ENCODE data around the gene C12orf56.

C12orf56 gene

DNA sequence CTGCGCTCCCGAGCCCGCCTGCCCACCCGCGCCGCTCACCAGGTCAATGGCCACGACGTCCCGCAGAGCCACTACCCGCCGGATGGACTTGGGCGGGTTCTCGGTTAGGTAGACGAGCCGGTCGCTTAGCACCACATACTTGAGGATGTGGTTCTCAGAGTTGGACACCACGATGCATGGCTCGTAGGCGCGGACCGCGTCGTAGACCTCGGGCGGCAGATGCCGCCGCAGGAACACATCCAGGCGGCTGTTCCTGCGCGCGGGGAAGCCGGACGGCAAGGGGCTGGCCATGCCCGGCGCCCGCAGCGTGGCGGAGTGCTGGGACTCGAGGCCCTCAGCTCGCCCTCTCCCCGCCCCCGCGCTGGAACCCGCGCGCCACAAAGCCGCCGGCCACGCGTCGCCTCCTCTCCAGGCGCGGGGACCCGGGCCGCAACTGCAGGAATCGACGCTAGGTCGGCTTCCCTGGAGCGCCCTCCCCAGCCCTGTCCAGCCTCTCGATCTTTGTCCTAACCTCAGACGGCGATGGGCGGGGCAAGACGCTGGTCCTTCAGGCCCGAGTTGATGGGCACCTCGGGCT lies at the start of gene C12orf56:
Gene C12orf56 (minus strand): TSS at position 484 of the 577 bp plus-strand sequence. CDS start 193 bp downstream, at position 291.
- DNase-seq (ENCODE audit: extremely low spot score), result no peak
- ChIA-PET CTCF (interaction anchor here (0.6 to 1.9 kb wide), 2 partner anchors 10 to 1905 kb away, joined by 3 to 7 read pairs; no protein-coding TSS in a partner anchor), POLR2A (no interaction called here)
- no peak for TF ChIP-seq CTCF (IDR thresholded peaks at IDR 0.05; ENCODE audit: control extremely low read depth, extremely low read depth, low read depth, missing control alignments)

DNA sequence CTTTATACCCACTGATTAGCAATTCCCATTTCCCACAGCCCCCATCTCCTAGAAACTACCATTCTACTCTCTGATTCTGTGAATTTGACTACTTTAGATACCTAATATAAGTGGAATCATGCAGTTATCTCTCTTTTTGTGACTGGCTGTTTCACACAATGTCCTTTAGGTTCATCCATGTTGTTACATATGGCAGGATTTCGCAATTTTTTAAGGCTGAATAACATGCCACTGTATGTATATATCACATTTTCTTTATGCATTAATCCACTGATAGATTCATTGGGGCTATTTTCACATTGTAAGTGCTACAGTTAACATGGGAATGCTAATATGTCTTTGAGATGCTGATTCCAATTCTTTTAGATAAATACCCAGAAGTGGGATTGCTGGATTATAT lies 49.5 kb upstream of the C12orf56 start:
- CTCF ChIA-PET, result no interaction called here
- POLR2A ChIA-PET, result no interaction called here
- TF ChIP-seq CTCF (IDR thresholded peaks at IDR 0.05; ENCODE audit: control extremely low read depth, extremely low read depth, low read depth, missing control alignments), result no peak
- no peak for DNase-seq (ENCODE audit: extremely low spot score)

GRCh38 chr12:64433915-64434314 lies 43.4 kb upstream of the C12orf56 start:
- no peak for DNase-seq (ENCODE audit: extremely low spot score)
- no peak for TF ChIP-seq CTCF (IDR thresholded peaks at IDR 0.05; ENCODE audit: control extremely low read depth, extremely low read depth, low read depth, missing control alignments)
- ChIA-PET CTCF (no interaction called here), POLR2A (no interaction called here)

DNA sequence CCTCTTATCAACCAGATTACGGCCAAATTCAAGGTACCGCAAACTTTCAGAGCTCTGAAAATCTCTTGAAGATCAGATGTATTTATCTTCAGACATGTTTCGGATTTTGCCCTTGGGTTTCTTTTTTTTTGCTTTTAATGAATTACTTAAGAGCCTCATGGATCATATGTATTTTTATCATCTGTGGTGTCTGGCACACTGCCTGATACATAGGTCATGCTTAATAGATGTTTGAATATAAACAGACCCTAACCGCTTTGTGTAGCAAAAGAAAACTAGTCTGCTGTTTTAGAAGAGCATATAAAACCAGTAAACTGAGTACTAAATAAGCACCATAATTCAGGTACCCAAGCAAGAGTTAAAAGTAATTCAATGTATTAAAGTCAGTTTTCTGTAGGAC lies 41.2 kb upstream of the C12orf56 start:
- TF ChIP-seq CTCF (IDR thresholded peaks at IDR 0.05; ENCODE audit: control extremely low read depth, extremely low read depth, low read depth, missing control alignments), result no peak
- ChIA-PET CTCF (interaction anchor here (1.0 to 1.5 kb wide), 2 partner anchors 8 to 18 kb away, joined by 3 read pairs; no protein-coding TSS in a partner anchor), POLR2A (no interaction called here)
- DNase-seq (ENCODE audit: extremely low spot score), result no peak

DNA sequence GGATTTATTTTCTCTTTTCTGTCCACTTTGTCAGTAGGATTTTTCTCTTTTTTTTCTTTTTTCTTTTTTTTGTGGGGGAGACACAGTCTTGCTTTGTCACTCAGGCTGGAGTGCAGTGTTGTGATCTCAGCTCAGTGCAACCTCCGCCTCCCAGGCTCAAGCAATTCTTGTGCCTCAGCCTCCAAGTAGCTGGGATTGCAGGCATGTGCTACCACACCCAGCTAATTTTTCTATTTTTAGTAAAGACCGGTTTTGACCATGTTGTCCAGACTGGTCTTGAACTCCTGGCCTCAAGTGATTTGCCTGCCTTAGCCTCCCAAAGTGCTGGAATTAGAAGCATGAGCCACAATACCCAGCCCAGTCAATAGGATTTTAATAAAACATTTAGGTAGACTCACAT lies 40.3 kb upstream of the C12orf56 start:
- ChIA-PET CTCF (interaction anchor here (1.0 kb wide), 1 partner anchor 13 kb away, joined by 5 read pairs; no protein-coding TSS in a partner anchor), POLR2A (no interaction called here)
- no peak for DNase-seq (ENCODE audit: extremely low spot score)
- TF ChIP-seq CTCF (IDR thresholded peaks at IDR 0.05; ENCODE audit: control extremely low read depth, extremely low read depth, low read depth, missing control alignments), result no peak

GRCh38 chr12:64428956-64429355 lies 38.4 kb upstream of the C12orf56 start:
- ChIA-PET POLR2A (no interaction called here), CTCF (no interaction called here)
- no peak for TF ChIP-seq CTCF (IDR thresholded peaks at IDR 0.05; ENCODE audit: control extremely low read depth, extremely low read depth, low read depth, missing control alignments)
- DNase-seq (ENCODE audit: extremely low spot score), result no peak
